Stromal cell of bone marrow (primary cell): ENCODE results near the gene KCNH1.
A peak's percentile ranks its signal among the peaks of the same experiment; 100 is the strongest.

ENCODE experiments used
- DNase-seq: peaks from one replicate; pipeline ENCODE4 v3.0.0-alpha.2; 2012; ENCODE audit warnings: low read depth

The KCNH1 gene, protein sequence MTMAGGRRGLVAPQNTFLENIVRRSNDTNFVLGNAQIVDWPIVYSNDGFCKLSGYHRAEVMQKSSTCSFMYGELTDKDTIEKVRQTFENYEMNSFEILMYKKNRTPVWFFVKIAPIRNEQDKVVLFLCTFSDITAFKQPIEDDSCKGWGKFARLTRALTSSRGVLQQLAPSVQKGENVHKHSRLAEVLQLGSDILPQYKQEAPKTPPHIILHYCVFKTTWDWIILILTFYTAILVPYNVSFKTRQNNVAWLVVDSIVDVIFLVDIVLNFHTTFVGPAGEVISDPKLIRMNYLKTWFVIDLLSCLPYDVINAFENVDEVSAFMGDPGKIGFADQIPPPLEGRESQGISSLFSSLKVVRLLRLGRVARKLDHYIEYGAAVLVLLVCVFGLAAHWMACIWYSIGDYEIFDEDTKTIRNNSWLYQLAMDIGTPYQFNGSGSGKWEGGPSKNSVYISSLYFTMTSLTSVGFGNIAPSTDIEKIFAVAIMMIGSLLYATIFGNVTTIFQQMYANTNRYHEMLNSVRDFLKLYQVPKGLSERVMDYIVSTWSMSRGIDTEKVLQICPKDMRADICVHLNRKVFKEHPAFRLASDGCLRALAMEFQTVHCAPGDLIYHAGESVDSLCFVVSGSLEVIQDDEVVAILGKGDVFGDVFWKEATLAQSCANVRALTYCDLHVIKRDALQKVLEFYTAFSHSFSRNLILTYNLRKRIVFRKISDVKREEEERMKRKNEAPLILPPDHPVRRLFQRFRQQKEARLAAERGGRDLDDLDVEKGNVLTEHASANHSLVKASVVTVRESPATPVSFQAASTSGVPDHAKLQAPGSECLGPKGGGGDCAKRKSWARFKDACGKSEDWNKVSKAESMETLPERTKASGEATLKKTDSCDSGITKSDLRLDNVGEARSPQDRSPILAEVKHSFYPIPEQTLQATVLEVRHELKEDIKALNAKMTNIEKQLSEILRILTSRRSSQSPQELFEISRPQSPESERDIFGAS

GRCh38 chr1:211133836-211134669 is at the start of gene KCNH1:
Gene KCNH1, minus strand, starts transcription at chr1:211134148. Its CDS starts 203 bp downstream, at chr1:211133945.
- DNase-seq: peak; percentile 76

GRCh38 chr1:211182746-211183145 is 48.8 kb upstream of the KCNH1 start:
- DNase-seq: no peak

GRCh38 chr1:211174375-211174774 is 40.4 kb upstream of the KCNH1 start:
- DNase-seq: no peak

- DNase-seq: no peak
Measured at GRCh38 chr1:211172657-211173056, 38.7 kb upstream of the KCNH1 start.

- no peak for DNase-seq
Measured at GRCh38 chr1:211169353-211169752, 35.4 kb upstream of the KCNH1 start.

DNA sequence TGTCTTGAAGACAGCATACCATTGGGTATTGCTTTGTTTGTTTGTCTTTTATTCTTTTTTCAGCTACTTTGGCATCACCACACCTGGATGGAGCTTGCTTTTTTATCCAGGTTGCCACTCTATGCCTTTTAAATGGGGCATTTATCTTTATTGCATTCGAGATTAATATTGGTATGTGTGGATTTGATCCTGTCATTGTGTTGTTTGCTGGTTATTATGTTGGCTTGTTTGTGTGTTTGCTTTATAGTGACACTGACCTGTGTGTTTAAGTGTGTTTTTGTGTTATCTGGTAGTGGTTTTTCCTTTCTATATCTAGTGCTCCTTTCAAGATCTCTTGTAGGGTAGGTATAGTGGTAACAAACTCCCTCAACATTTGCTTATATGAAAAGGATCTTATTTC is 24.9 kb upstream of the KCNH1 start:
- DNase-seq: no peak

- no peak for DNase-seq
Measured at GRCh38 chr1:211155040-211155439, 21.1 kb upstream of the KCNH1 start.

DNA sequence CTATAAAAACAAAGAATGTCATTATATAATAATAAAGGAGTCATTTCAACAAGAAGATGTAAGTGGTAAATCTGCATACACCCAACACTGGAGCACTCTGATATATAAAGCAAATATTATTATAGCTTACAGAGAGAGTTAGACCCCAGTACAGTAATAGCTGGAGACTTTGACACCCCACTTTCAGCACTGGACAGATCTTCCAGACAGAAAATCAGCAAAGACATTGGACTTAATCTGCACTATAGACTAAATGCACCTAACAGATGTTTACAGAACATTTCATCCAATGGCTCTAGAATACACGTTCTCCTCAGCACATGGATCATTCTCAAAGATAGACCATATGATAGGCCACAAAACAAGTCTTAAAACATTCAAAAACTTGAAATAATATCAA is 20.0 kb upstream of the KCNH1 start:
- no peak for DNase-seq

- DNase-seq: no peak
Measured at GRCh38 chr1:211148366-211148765, 14.4 kb upstream of the KCNH1 start.

DNA sequence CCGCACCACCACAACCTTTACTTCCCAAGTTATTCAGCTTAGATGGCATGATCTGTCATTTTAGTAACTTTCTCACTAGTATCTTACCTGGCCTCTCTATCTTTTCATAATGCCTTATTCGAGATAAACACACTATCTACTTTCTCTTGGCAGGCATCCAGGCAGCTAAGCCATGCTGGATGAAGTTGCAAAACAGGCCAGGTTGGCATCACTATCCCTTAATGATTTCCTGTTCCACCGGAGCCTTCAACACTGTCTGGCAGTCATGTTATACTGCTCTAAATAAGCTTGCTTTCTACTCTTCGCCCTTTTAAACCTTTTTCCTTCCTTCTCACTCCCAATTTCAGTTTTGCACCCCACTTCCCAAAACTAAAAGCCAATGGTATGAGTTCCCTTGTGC is 12.0 kb upstream of the KCNH1 start:
- no peak for DNase-seq

DNA sequence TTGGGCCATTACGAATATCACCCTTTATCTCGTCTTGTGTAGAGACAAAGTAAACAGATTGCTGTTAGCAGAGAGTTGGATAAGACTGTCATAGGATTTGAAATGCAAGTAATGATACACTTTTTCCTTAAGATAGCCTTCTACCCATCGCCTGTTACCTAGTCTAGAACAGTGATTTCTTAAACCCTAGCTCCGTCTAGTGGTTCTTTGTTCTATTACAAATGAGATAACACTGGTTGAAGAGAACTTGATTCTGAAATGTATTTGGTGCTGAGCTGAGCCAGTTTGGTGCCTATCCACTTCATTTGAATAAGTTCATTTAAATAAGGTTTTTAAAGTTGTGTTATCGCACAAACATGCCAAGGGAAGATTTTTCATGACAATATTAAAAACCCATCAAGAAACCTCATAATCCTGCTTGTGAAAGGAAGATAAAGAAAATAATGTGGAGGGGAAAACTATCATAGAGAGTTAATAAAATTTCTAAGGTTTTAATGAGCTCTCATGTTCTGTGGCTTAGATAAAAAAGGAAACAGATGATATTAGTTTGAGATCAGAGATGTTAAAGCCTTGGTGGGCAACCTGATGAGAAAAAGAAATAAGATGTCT is 1.5 kb upstream of the KCNH1 start:
- DNase-seq: peak; percentile 54

DNA sequence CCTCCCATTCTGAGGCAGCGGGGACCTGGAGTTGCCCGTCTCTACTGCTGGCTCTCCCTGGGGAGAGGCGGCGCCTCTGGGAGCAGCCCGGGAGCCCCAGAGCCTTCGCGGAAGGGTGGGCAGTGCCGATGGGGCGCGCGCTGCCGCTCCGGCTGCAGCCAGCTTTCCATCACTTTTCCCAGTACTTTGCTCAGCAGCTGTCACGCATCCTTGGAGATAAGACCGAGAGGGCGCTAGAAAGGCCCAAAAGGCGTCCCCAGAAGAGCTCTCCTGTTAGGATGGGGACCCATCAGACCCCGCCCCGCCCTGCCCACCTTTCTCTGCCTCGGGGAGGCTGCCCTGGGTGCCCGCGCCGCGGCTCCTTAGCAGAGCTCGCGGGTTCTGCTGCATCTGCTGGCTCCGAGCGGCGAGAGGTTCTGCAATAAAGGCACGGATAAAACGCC is 534 bp downstream of the KCNH1 start:
- peak; percentile 4 for DNase-seq

- no peak for DNase-seq
Measured at GRCh38 chr1:211132721-211133392, 1.1 kb downstream of the KCNH1 start.

GRCh38 chr1:211129776-211130175 is 4.2 kb downstream of the KCNH1 start:
- no peak for DNase-seq

- DNase-seq: peak; percentile 25
Measured at GRCh38 chr1:211127166-211127565, 6.8 kb downstream of the KCNH1 start.

DNA sequence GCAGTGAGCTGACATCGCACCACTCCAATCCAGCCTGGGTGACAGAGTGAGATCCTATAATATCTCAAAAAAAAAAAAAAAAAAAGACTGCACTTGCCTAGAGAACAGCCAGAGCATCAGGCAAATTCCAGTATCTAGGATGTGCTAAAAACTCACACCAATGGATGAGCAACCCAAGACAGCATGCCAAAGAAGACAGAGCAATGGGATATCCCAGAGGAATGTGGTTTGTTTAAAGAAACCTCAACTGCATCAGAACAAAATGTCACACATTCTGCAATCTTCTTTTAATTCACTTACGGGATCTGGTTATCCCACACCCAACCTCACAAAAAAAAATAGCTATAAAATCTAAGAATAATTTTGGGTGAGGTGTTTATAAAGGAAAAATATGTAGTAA is 7.3 kb downstream of the KCNH1 start:
- DNase-seq: peak; percentile 80

- DNase-seq: peak; percentile 88
Measured at GRCh38 chr1:211118407-211119102, 15.4 kb downstream of the KCNH1 start.

DNA sequence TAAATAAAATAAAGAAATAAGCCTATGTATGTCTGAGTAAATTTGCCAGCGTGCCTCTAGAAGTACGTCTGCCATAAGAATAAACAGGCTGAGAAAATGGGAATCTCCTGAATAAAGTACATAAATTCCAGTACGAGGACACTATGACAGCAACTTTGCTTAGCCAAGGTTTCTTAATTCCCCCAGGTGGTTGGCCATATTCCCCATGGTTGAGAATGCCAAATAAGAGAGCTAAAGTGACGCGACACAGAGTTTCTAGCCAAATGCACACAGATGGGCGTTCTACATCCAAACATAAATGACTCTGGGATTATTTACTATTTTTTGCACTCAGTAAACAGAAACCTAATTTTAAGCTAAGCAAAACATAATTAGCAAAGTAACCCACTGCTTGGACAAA is 19.5 kb downstream of the KCNH1 start:
- DNase-seq: no peak

- no peak for DNase-seq
Measured at GRCh38 chr1:211113566-211113965, 20.4 kb downstream of the KCNH1 start.

DNA sequence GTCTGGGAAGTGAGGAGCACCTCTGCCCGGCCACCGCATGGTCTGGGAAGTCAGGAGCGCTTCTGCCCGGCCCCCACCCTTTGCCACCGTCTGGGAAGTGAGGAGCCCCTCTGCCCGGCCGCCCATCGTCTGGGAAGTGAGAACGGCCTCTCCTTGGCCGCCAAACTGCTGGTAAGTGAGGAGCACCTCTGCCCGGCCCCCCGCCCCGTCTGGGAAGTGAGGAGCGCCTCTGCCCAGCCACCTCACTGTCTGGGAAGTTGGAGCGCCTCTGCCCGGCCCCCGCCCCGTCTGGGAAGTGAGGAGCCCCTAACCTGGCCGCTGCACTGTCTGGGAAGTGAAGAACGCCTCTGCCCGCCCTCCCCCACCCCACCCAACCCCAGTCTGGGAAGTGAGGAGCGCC is 22.6 kb downstream of the KCNH1 start:
- DNase-seq: no peak
